SKM-1 (cell line): ENCODE measurements around the gene PHF23.
"Not testable (repeated sequence)": the region's sequence is repeated elsewhere in the genome, so short reads cannot be mapped to it uniquely, and the experiment has no call there.

Source experiments
- DNase-seq: peaks from one replicate; lab custom pipeline; 2025; ENCODE audit not compliant: unreplicated experiment; lab: John Stamatoyannopoulos, UW

Gene PHF23

GRCh38 chr17:7258731-7259554 lies 19.7 kb upstream of the PHF23 start:
- DNase-seq = no peak

DNA sequence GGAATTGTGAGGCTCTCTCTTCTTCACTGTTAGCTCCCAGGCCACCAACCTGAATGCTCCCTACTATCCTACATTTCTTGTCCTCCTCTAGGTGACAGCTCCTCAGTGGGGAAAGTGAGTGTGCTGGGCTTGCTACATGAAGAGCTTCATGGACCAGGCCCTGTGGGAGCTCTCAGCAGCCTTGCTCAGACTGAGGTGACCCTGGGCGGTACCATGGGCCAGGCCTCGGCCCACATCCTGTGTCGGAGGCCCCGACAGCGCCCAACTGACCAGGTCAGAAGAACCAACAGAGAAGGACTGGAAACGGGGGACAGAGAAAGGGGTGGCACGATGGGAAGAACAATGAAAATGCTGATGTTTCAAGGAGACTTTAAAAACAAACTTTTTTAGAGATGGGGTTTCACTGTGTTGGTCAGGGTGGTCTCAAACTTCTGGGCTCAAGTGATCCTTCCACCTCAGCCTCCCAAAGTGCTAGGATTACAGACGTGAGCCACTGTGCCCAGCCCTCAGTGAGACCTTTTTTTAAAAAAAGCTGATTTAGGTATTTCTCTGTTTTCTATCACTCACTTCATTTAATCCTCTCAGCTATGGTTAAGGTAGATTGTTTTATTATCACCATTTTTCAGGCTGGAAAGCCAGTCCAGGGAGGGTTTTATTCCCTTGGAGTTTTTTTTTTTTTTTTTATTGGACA lies 17.7 kb upstream of the PHF23 start:
- no peak for DNase-seq

DNA sequence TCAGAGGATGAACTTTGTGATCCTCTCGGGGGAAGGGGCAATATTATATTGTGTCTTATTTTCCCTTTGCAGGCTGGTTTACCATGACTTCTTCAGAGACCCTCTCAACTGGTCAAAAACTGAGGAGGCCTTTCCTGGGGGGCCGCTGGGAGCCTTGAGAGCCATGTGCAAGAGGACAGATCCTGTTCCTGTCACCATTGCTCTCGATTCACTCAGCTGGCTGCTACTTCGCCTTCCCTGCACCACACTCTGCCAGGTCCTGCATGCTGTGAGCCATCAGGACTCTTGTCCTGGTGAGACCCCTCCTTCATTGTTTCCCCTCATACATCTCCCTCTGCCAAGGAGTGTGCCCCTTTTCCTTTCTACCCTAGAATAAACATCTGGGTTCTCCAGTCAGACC lies 15.3 kb upstream of the PHF23 start:
- DNase-seq = no peak

DNA sequence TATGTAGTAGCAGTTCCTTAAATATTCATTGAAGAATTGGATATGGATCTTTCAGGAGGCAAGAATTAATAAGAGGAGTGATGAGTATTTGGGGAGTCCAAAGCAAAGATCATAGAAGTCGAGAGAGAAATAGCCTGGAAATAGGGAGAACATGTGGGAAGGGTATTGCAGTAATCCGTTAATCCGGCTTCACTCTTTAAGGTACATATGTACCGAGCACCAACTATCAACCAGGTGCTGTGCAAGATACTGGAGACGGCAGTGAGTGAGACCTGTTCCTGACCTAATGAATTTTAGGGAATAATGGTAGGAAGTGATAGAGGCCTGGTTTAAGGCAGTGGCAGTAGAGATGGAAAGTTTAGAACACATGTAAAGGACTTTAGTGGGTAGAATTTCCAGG lies 13.8 kb upstream of the PHF23 start:
- no peak for DNase-seq

DNA sequence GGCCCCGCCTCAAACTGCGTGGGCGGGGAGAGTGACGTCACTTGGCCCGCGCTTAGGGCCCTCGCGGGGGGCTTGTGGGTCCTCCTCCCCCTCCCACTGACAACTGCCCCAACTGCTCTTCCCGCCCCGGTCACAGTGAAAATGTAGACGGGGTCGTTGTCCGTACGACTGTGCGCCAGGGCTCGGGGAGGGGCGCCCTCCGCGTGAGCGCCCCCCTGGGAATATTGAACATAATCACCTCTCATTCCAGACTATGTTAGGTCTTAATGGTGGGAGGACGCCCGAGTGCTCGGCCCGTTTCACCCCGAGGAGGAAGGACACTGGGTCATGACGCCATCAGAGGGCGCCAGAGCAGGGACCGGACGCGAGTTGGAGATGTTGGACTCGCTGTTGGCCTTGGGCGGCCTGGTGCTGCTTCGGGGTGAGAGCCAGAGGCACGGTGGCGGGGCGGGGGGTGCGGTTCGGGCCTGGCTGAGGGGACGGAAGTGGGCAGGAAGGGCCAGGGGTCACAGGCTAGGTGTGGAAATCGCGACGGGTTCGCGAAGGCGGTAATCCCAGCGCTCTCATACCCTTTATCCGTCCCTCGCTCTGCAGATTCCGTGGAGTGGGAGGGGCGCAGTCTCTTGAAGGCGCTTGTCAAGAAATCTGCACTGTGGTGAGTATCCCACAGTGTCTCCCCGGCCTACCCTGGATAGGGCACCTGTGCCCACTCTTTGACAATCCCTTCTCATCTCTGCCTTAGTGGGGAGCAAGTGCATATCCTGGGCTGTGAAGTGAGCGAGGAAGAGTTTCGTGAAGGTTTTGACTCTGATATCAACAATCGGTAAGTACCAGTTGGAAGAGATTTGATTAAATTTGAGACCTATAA lies 13.2 kb upstream of the PHF23 start, which contains the start of gene ELP5:
Gene ELP5, plus strand, starts transcription at position 40 of the 868 bp plus-strand sequence. Its CDS starts 336 bp downstream, at position 376.
- DNase-seq = peak; percentile 53

DNA sequence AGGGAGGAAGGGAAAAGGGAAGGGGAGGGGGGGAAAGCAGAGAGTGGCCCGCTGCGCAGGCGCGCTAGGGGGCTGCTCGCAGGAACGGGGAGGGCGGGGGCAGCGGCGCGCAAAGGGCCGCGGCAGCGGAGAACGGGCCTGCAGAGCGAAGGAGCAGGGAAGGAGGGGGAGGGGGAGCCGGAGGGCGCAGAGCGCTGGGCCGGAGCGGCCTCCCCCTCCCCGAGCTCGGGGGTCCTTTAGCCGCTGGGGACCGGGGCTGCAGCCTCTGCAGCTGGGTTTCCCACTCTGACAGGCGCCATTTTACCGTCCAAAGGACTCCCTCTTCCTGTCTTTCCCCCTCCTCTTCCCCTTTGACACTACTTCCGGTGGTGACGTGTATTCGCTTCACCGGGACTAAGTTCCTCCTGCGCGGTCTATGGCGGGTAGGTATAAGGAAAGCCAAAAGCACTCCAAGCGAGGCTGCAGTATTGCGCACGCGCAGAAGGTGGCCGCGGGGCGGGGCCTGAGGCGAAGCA lies 12.5 kb upstream of the PHF23 start, which contains the start of gene CTDNEP1:
Gene CTDNEP1, minus strand, starts transcription at position 74 of the 515 bp plus-strand sequence. CDS start 438 bp downstream, outside the sequence.
- DNase-seq = peak; percentile 79

- no peak for DNase-seq
Observed at GRCh38 chr17:7250695-7251627, 11.7 kb upstream of the PHF23 start.

DNA sequence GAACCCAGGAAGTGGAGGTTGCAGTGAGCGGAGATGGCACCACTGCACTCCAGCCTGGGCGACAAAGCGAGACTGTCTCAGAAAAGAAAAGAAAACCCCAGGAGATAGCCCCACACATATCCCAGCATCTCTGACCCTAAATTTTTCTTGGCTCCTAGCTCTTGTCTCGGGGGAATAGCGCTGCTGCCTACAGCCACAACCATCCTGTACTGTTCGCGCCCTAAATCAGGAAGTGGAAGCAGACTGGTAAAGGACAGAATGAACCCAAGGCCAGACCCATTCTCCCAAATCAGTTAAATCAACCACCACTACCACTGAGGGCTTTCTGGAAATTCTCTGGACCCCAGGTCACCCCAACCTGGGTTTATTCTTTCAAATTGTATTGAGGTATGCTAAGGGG lies 10.6 kb upstream of the PHF23 start:
- no peak for DNase-seq

DNA sequence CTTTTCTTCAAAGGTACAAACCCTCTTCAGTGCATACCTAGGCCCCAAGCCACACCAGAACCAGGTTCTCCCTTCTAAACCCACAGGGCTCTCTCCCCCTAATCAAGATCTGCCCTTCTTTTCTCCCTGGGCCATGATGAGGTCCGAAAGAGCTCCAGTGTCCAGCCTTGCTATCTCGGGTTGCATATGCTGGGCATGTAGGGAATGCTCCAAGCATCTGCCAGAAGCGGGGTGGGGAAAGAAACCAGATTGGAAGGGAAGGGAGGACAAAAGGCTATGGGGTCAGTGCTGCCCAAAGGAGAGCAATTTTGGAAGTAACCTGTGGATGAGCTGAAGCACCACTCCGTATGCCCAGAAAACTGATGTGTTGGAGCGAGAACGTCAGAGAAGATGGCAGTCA lies 10.0 kb upstream of the PHF23 start:
- DNase-seq = no peak

- no peak for DNase-seq
Observed at GRCh38 chr17:7248796-7249195, 9.5 kb upstream of the PHF23 start.

DNA sequence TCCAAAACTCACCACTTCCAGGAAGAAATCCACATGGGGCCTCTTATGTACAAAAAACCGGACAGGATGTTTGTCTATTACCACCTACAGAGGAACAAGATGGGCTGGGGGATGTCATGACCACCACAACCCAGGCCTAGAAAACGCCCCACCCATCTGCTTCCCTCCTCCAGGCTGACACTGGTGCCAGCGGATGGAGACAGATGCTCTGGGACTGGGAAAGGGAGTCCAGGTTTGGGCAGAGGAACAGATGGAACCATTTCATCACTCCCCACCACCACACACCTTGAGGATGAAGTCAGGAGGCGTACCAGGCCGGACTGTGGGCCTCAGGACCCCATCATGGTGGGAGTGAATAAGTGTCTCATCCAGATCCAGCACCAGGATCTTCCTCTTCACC lies 7.5 kb upstream of the PHF23 start:
- no peak for DNase-seq

DNA sequence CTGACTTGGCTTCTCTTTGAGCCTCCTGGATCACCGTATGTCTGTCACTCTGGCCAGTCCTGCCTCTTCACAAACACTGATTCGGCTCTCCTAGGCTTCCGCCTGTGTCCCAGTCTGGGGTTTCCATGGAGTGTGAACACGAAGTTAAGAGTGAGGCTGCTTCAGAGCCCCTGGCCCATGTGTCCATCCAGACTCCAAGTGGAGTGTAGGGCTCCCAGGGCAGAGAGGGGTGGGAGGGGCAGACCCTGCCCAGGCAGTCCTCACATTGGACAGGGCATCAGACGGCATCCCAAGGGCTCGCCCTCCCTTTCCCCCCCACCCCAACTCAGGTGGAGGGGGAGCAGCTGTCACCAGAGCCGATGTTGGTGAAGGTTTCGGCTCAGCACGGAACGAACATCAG lies 4.6 kb upstream of the PHF23 start:
- not testable (repeated sequence) for DNase-seq

- no peak for DNase-seq
Observed at GRCh38 chr17:7243453-7243729, 4.1 kb upstream of the PHF23 start.

GRCh38 chr17:7242717-7243452 lies 3.6 kb upstream of the PHF23 start:
- peak; percentile 78 for DNase-seq

- DNase-seq = peak; percentile 51
Observed at GRCh38 chr17:7241783-7242716, 2.8 kb upstream of the PHF23 start, which contains the start of gene GABARAP. GABARAP (minus strand) TSS chr17:7242449; CDS start chr17:7242330, 119 bp downstream.

GRCh38 chr17:7241090-7241733 lies 2.0 kb upstream of the PHF23 start:
- DNase-seq = no peak

DNA sequence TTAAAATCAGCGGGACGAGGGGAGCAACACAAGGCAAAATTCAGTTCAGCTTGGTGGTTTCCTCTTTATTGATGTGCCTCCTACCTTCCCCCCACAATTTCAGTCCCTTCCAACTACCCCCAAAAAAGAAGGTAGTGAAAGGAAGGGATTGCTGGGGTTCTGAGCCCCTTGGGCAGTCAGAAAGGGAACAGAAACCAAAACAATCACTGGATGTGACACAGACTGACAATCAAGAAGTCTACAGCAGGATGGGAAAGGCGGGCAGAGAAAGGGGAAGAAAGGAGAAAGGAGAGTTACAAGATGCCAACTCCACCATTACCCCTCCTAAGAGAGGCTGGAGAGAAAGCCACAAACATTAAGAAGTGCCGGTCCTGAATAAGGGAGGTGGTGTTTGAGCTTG lies 1.1 kb upstream of the PHF23 start:
- no peak for DNase-seq
